HCT116 (cell line): ENCODE results near the gene CDH23. TPM values are rescaled to one million over a fixed set of nuclear protein-coding genes. Genes with fewer than 3 reads are reported as not detected.
A peak's percentile ranks its signal among the peaks of the same experiment; 100 is the strongest.

Experiments
- ATAC-seq: fragments of 200-7000 bp; cut with Tn5 transposase; 2 replicates; pipeline ENCODE4 v1.9.1; 2020; ENCODE audit warnings: mild to moderate bottlenecking, moderate library complexity
- BruUV-seq: library from RNA; stranded (reverse); fragments of 400-500 nt; replicated peaks from 2 replicates; lab custom pipeline; 2021; lab: Mats Ljungman, UMichigan
- CTCF ChIA-PET: fragments of 300-600 bp; sonication (Branson Sonifier 250); formaldehyde crosslinking; loops from one replicate; lab custom pipeline; 2021; ENCODE audit warnings: antibody characterized with exemption; lab: Charles Lee
- POLR2A ChIA-PET: fragments of 300-600, 350-600 bp; sonication (Branson Sonifier 250); formaldehyde crosslinking; loops from one replicate; lab custom pipeline; 2021; ENCODE audit warnings: antibody characterized with exemption; lab: Charles Lee
- RAD21 ChIA-PET, 2 experiments: fragments of 300-600 bp; sonication (Branson Sonifier 250); formaldehyde crosslinking; loops; one replicate each; lab custom pipeline; 2023; ENCODE audit warnings: low total read pairs in 2 of 2; ENCODE audit not compliant: uncharacterized antibody in 2 of 2, unreplicated experiment in 2 of 2, low non-redundant PET in 1 of 2; lab: Charles Lee
- DNase-seq: peaks from one replicate; pipeline ENCODE4 v3.0.0-alpha.2; 2010; ENCODE audit warnings: low read depth, low spot score
- H2AFZ ChIP-seq: fragments of 200-600 bp; shearing (Covaris generic), sonication (generic); 2 replicates; pipeline ENCODE4 v1.6.1; 2017; ENCODE audit warnings: low read depth, mixed run types, mixed read lengths, antibody characterized with exemption, low read length; ENCODE audit not compliant: poor library complexity, severe bottlenecking
- H3K27ac ChIP-seq: 2 replicates; pipeline ENCODE4 v1.5.1; 2012; ENCODE audit warnings: low read depth, low read length
- H3K27me3 ChIP-seq: fragments of 200-600 bp; sonication (generic); 2 replicates; pipeline ENCODE4 v1.6.1; 2016; ENCODE audit warnings: mixed run types, low read length, mixed read lengths; ENCODE audit not compliant: insufficient read depth
- H3K36me3 ChIP-seq, 2 experiments: fragments of 200-500 bp in 1 of 2; fragments of 200-600 bp in 1 of 2; sonication (Bioruptor generic) in 1 of 2; sonication (generic) in 1 of 2; 2 replicates each; pipeline versions ENCODE4 v1.5.1 to v1.6.1; 2014 to 2016; ENCODE audit warnings: low read length in 2 of 2, inconsistent platforms in 1 of 2, mixed read lengths in 1 of 2, mixed run types in 1 of 2; ENCODE audit not compliant: insufficient read depth in 2 of 2, control insufficient read depth in 1 of 2
- H3K4me1 ChIP-seq, 2 experiments: fragments of 200-600 bp in 1 of 2; sonication (generic) in 1 of 2; 2 replicates each; pipeline versions ENCODE4 v1.5.1 to v1.6.1; 2012 to 2017; ENCODE audit warnings: low read length in 2 of 2, inconsistent platforms in 1 of 2, mild to moderate bottlenecking in 1 of 2, mixed read lengths in 1 of 2, mixed run types in 1 of 2, moderate library complexity in 1 of 2; ENCODE audit not compliant: insufficient read depth in 2 of 2, control insufficient read depth in 1 of 2
- H3K4me2 ChIP-seq: fragments of 200-600 bp; sonication (generic); 2 replicates; pipeline ENCODE4 v1.6.1; 2017; ENCODE audit warnings: mixed run types, low read length, mixed read lengths
- H3K4me3 ChIP-seq, 2 experiments: fragments of 200-600 bp in 1 of 2; sonication (generic) in 1 of 2; replicated peaks in 1 of 2; 2 replicates each; pipeline ENCODE4 v1.5.1; 2011 to 2016; ENCODE audit warnings: low read length in 2 of 2, control low read depth in 1 of 2, low read depth in 1 of 2, mild to moderate bottlenecking in 1 of 2, mixed read lengths in 1 of 2, mixed run types in 1 of 2
- H3K79me2 ChIP-seq: fragments of 200-600 bp; sonication (generic); 2 replicates; pipeline ENCODE4 v1.6.1; 2017; ENCODE audit warnings: mild to moderate bottlenecking, mixed run types, low read length, moderate library complexity, mixed read lengths; ENCODE audit not compliant: insufficient read depth
- H3K9ac ChIP-seq: fragments of 200-600 bp; sonication (generic); 2 replicates; pipeline ENCODE4 v1.6.1; 2016; ENCODE audit warnings: low read length, mixed read lengths
- H3K9me2 ChIP-seq: fragments of 200-600 bp; sonication (generic), shearing (Covaris generic); 2 replicates; pipeline ENCODE4 v1.6.1; 2017; ENCODE audit warnings: mixed run types, mild to moderate bottlenecking, moderate library complexity; ENCODE audit not compliant: insufficient read depth
- H3K9me3 ChIP-seq, 2 experiments: fragments of 200-500 bp in 1 of 2; fragments of 200-600 bp in 1 of 2; sonication (Bioruptor generic) in 1 of 2; sonication (generic) in 1 of 2; 2 replicates each; pipeline ENCODE4 v1.6.1; 2014 to 2017; ENCODE audit warnings: low read length in 2 of 2, mixed read lengths in 2 of 2, inconsistent platforms in 1 of 2, low read depth in 1 of 2, mild to moderate bottlenecking in 1 of 2, mixed run types in 1 of 2, moderate library complexity in 1 of 2; ENCODE audit not compliant: control insufficient read depth in 1 of 2, insufficient read depth in 1 of 2
- H4K20me1 ChIP-seq: fragments of 200-600 bp; sonication (generic), shearing (Covaris generic); 2 replicates; pipeline ENCODE4 v1.6.1; 2017; ENCODE audit warnings: mixed run types, mild to moderate bottlenecking, moderate library complexity; ENCODE audit not compliant: insufficient read depth
- EZH2 ChIP-seq: fragments of 200-600 bp; sonication (generic); IDR thresholded peaks from 2 replicates; pipeline ENCODE4 v1.6.1; 2017; ENCODE audit warnings: antibody characterized with exemption, mixed run types
- SP1 ChIP-seq: IDR thresholded peaks from 2 replicates; pipeline ENCODE4 v1.6.1; 2012; ENCODE audit warnings: low read depth
- TCF7L2 ChIP-seq: IDR thresholded peaks from 2 replicates; pipeline ENCODE4 v1.7.0; 2011; ENCODE audit warnings: borderline replicate concordance, inconsistent platforms; ENCODE audit not compliant: insufficient read depth, insufficient read length; ENCODE audit errors: extremely low read depth
- intact Hi-C: fragments of 100-400 bp; cut with micrococcal nuclease; formaldehyde crosslinking; loops from 2 replicates; pipeline ENCODE4 v1.10.0; 2022
- total RNA-seq: library from RNA; stranded (reverse); gene quantifications from one replicate; pipeline ENCODE4 v1.2.1, GENCODE V29; 2021; ENCODE audit not compliant: unreplicated experiment
- TF ChIP-seq, protein P1 (sequence below): IDR thresholded peaks from 2 replicates; pipeline ENCODE4 v1.6.1; 2012
- TF ChIP-seq, protein P2 (sequence below): IDR thresholded peaks from 2 replicates; pipeline ENCODE4 v1.6.1; 2012; ENCODE audit warnings: low read depth

The CDH23 gene
- total RNA-seq, 1 experiment from 2014 or later: not detected

- TF ChIP-seq, protein P1, sequence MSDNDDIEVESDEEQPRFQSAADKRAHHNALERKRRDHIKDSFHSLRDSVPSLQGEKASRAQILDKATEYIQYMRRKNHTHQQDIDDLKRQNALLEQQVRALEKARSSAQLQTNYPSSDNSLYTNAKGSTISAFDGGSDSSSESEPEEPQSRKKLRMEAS: no peak
- TF ChIP-seq EZH2: no peak
- TF ChIP-seq, all 23 proteins: peak for 0
These were observed 419.7 kb downstream of the CDH23 start (continued) for GRCh38 chr10:71816421-71816851.

GRCh38 chr10:71816936-71817618 is 420.4 kb downstream of the CDH23 start:
- BruUV-seq: TSS peak; percentile 74
- intact Hi-C loops: no loop called here
- Histone ChIP-seq H3K79me2 (no peaks in the 10 kb centered on the region), H3K4me2 (no peak overlapping the region), H4K20me1 (no peaks in the 10 kb centered on the region), H3K36me3 (peaks cover 24 to 47% of the 10 kb centered on the region in 2 experiments), H3K9me2 (no peaks in the 10 kb centered on the region), H3K27ac (no peak overlapping the region), H3K4me1 (peaks cover 0 to 9% of the 10 kb centered on the region in 2 experiments; a peak in 2 of 4 replicates), H3K9ac (no peak overlapping the region), H3K27me3 (no peaks in the 10 kb centered on the region), H2AFZ (no peak overlapping the region), H3K9me3 (no peaks in the 10 kb centered on the region), H3K4me3 (no peak overlapping the region)
- DNase-seq (no peak), ATAC-seq (no peak)
- ChIA-PET CTCF (interaction anchor here (1.0 kb wide), 1 partner anchor 79 kb away, joined by 3 read pairs; no protein-coding TSS in a partner anchor), POLR2A (no interaction called here), RAD21 (no interaction called here)
- TF ChIP-seq TCF7L2 (no peak), SP1 (no peak)
- TF ChIP-seq, protein P1: no peak
- TF ChIP-seq, protein P2, sequence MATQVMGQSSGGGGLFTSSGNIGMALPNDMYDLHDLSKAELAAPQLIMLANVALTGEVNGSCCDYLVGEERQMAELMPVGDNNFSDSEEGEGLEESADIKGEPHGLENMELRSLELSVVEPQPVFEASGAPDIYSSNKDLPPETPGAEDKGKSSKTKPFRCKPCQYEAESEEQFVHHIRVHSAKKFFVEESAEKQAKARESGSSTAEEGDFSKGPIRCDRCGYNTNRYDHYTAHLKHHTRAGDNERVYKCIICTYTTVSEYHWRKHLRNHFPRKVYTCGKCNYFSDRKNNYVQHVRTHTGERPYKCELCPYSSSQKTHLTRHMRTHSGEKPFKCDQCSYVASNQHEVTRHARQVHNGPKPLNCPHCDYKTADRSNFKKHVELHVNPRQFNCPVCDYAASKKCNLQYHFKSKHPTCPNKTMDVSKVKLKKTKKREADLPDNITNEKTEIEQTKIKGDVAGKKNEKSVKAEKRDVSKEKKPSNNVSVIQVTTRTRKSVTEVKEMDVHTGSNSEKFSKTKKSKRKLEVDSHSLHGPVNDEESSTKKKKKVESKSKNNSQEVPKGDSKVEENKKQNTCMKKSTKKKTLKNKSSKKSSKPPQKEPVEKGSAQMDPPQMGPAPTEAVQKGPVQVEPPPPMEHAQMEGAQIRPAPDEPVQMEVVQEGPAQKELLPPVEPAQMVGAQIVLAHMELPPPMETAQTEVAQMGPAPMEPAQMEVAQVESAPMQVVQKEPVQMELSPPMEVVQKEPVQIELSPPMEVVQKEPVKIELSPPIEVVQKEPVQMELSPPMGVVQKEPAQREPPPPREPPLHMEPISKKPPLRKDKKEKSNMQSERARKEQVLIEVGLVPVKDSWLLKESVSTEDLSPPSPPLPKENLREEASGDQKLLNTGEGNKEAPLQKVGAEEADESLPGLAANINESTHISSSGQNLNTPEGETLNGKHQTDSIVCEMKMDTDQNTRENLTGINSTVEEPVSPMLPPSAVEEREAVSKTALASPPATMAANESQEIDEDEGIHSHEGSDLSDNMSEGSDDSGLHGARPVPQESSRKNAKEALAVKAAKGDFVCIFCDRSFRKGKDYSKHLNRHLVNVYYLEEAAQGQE: no peak
